ENCODE results near the gene BPIFB3.

The BPIFB3 gene

GRCh38 chr20:33015700-33016580 lies 37.8 kb upstream of the BPIFB3 start:
- no peak for DNase-seq (ENCODE audit: low spot score)

GRCh38 chr20:33016581-33017109 lies 37.1 kb upstream of the BPIFB3 start:
- no peak for DNase-seq (ENCODE audit: low spot score)

- no peak for DNase-seq (ENCODE audit: low spot score)
These were observed 36.2 kb upstream of the BPIFB3 start for GRCh38 chr20:33017542-33017941.

GRCh38 chr20:33018169-33018931 lies 35.4 kb upstream of the BPIFB3 start:
- DNase-seq (ENCODE audit: low spot score): no peak

GRCh38 chr20:33019465-33020277 lies 34.0 kb upstream of the BPIFB3 start:
- DNase-seq (ENCODE audit: low spot score): no peak

GRCh38 chr20:33020278-33021161 lies 33.2 kb upstream of the BPIFB3 start:
- DNase-seq (ENCODE audit: low spot score): no peak

GRCh38 chr20:33021879-33022278 lies 31.8 kb upstream of the BPIFB3 start:
- DNase-seq (ENCODE audit: low spot score): no peak

GRCh38 chr20:33022289-33022688 lies 31.4 kb upstream of the BPIFB3 start:
- no peak for DNase-seq (ENCODE audit: low spot score)

- DNase-seq (ENCODE audit: low spot score): no peak
These were observed 30.8 kb upstream of the BPIFB3 start for GRCh38 chr20:33022694-33023438.

- no peak for DNase-seq (ENCODE audit: low spot score)
These were observed 30.1 kb upstream of the BPIFB3 start for GRCh38 chr20:33023439-33024242.

GRCh38 chr20:33024243-33024560 lies 29.5 kb upstream of the BPIFB3 start:
- no peak for DNase-seq (ENCODE audit: low spot score)

- no peak for DNase-seq (ENCODE audit: low spot score)
These were observed 28.9 kb upstream of the BPIFB3 start for GRCh38 chr20:33024609-33025317.

GRCh38 chr20:33025318-33025876 lies 28.3 kb upstream of the BPIFB3 start:
- DNase-seq (ENCODE audit: low spot score): no peak

- DNase-seq (ENCODE audit: low spot score): no peak
These were observed 27.5 kb upstream of the BPIFB3 start for GRCh38 chr20:33026072-33026778.

- no peak for DNase-seq (ENCODE audit: low spot score)
These were observed 26.6 kb upstream of the BPIFB3 start for GRCh38 chr20:33026779-33027759.

Measured in germinal center (tissue), 1 donor.